Measurements from ENCODE around the gene CDKN1B.
A peak's percentile ranks its signal among the peaks of the same experiment; 100 is the strongest.

The CDKN1B gene

GRCh38 chr12:12715459-12716150 lies 1.6 kb upstream of the CDKN1B start (continued):
- TF ChIP-seq, protein P1, sequence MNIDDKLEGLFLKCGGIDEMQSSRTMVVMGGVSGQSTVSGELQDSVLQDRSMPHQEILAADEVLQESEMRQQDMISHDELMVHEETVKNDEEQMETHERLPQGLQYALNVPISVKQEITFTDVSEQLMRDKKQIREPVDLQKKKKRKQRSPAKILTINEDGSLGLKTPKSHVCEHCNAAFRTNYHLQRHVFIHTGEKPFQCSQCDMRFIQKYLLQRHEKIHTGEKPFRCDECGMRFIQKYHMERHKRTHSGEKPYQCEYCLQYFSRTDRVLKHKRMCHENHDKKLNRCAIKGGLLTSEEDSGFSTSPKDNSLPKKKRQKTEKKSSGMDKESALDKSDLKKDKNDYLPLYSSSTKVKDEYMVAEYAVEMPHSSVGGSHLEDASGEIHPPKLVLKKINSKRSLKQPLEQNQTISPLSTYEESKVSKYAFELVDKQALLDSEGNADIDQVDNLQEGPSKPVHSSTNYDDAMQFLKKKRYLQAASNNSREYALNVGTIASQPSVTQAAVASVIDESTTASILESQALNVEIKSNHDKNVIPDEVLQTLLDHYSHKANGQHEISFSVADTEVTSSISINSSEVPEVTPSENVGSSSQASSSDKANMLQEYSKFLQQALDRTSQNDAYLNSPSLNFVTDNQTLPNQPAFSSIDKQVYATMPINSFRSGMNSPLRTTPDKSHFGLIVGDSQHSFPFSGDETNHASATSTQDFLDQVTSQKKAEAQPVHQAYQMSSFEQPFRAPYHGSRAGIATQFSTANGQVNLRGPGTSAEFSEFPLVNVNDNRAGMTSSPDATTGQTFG (tag by site-specific recombination; IDR thresholded peaks at IDR 0.05; ENCODE audit: borderline replicate concordance), result no peak
- TF ChIP-seq PRDM1 (tag by site-specific recombination; IDR thresholded peaks at IDR 0.05), result no peak
- TF ChIP-seq ZNF184 (tag by site-specific recombination; IDR thresholded peaks at IDR 0.05), result 0 out of 2 replicates have a peak, but pooled peaks have one; percentile 16
- TF ChIP-seq ZNF664 (tag by site-specific recombination; IDR thresholded peaks at IDR 0.05), result peak; percentile 61
- no peak for TF ChIP-seq ZNF2 (tag by site-specific recombination; IDR thresholded peaks at IDR 0.05)
- no peak for TF ChIP-seq ZNF791 (tag by site-specific recombination; IDR thresholded peaks at IDR 0.05)
- no peak for TF ChIP-seq SALL2 (tag by site-specific recombination; IDR thresholded peaks at IDR 0.05; ENCODE audit: borderline replicate concordance)

DNA sequence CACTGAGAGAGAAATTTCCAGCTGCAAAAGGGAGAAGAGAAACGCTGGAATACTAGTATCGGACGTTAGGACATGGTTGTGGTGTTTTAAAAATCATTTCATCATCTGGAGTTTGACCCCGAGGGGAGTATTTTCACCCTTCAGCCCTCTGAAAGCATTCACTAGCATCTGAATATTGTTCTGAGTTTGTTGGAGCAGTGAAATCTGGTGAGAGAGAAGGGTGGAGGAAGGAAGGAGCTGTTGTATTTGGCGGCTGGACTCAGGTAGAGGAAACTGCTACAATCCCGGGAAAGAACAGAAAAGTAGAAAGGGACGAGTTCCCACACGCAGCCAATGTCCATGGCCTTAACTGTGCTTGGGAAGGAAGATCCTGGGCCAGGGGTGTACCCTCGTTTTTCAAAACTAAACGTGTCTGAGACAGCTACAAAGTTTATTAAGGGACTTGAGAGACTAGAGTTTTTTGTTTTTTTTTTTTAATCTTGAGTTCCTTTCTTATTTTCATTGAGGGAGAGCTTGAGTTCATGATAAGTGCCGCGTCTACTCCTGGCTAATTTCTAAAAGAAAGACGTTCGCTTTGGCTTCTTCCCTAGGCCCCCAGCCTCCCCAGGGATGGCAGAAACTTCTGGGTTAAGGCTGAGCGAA lies 896 bp upstream of the CDKN1B start:
- peaks cover 3 to 24% of the 10 kb centered on the region in 2 experiments; a peak in 2 of 3 replicates for H3K36me3 ChIP-seq (ENCODE audit: control insufficient read depth in 2 of 2, insufficient read depth in 1 of 2, low read length in 2 of 2)
- peak overlapping the region; percentile 99 for H3K27ac ChIP-seq (ENCODE audit: extremely low read depth, low read depth, low read length)
- TF ChIP-seq GLI4 (tag by site-specific recombination; IDR thresholded peaks at IDR 0.05), result no peak
- no peak for TF ChIP-seq ZNF777 (tag by site-specific recombination; IDR thresholded peaks at IDR 0.05; ENCODE audit: borderline replicate concordance)
- no peak for TF ChIP-seq ZNF175 (tag by site-specific recombination; IDR thresholded peaks at IDR 0.05)
- TF ChIP-seq ZNF560 (tag by site-specific recombination; IDR thresholded peaks at IDR 0.05; ENCODE audit: borderline replicate concordance), result no peak
- TF ChIP-seq ZNF2 (tag by site-specific recombination; IDR thresholded peaks at IDR 0.05), result no peak
- TF ChIP-seq ZEB2 (tag by site-specific recombination; IDR thresholded peaks at IDR 0.05), result no peak
- TF ChIP-seq SCRT2 (tag by site-specific recombination; IDR thresholded peaks at IDR 0.05), result no peak
- no peak for TF ChIP-seq SALL2 (tag by site-specific recombination; IDR thresholded peaks at IDR 0.05; ENCODE audit: borderline replicate concordance)
- no peak for TF ChIP-seq ZNF157 (tag by site-specific recombination; IDR thresholded peaks at IDR 0.05)
- TF ChIP-seq ZNF514 (tag by site-specific recombination; IDR thresholded peaks at IDR 0.05), result no peak
- TF ChIP-seq ZNF366 (tag by site-specific recombination; conservative IDR thresholded peaks at IDR 0.05), result peak; percentile 72
- TF ChIP-seq ZBTB48 (tag by site-specific recombination; IDR thresholded peaks at IDR 0.05), result peak; percentile 52; the same call in 1 of the 2 replicates
- no peak for TF ChIP-seq ZSCAN4 (tag by site-specific recombination; IDR thresholded peaks at IDR 0.05)
- TF ChIP-seq ZFP37 (tag by site-specific recombination; IDR thresholded peaks at IDR 0.05), result no peak
- no peak for TF ChIP-seq ZNF391 (tag by site-specific recombination; IDR thresholded peaks at IDR 0.05; ENCODE audit: borderline replicate concordance, low read depth)
- no peak for TF ChIP-seq GLIS2 (tag by site-specific recombination; IDR thresholded peaks at IDR 0.05)
- TF ChIP-seq ZNF677 (tag by site-specific recombination; IDR thresholded peaks at IDR 0.05), result no peak
- TF ChIP-seq, protein P2, sequence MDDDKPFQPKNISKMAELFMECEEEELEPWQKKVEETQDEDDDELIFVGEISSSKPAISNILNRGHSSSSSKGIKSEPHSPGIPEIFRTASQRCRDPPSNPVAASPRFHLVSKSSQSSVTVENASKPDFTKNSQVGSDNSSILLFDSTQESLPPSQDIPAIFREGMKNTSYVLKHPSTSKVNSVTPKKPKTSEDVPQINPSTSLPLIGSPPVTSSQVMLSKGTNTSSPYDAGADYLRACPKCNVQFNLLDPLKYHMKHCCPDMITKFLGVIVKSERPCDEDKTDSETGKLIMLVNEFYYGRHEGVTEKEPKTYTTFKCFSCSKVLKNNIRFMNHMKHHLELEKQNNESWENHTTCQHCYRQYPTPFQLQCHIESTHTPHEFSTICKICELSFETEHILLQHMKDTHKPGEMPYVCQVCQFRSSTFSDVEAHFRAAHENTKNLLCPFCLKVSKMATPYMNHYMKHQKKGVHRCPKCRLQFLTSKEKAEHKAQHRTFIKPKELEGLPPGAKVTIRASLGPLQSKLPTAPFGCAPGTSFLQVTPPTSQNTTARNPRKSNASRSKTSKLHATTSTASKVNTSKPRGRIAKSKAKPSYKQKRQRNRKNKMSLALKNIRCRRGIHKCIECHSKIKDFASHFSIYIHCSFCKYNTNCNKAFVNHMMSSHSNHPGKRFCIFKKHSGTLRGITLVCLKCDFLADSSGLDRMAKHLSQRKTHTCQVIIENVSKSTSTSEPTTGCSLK (tag by site-specific recombination; IDR thresholded peaks at IDR 0.05), result no peak
- TF ChIP-seq KLF8 (tag by site-specific recombination; IDR thresholded peaks at IDR 0.05), result no peak
- no peak for TF ChIP-seq ZNF132 (tag by site-specific recombination; IDR thresholded peaks at IDR 0.05; ENCODE audit: borderline replicate concordance)
- no peak for TF ChIP-seq ZNF114 (tag by site-specific recombination; IDR thresholded peaks at IDR 0.05)
- peak; percentile 86 for TF ChIP-seq PRDM1 (tag by site-specific recombination; IDR thresholded peaks at IDR 0.05)
- TF ChIP-seq ZBTB21 (tag by site-specific recombination; IDR thresholded peaks at IDR 0.05), result no peak
- no peak for TF ChIP-seq ZNF274 (IDR thresholded peaks at IDR 0.05; ENCODE audit: low read length)
- no peak for TF ChIP-seq ZNF274 (tag by site-specific recombination; IDR thresholded peaks at IDR 0.05; ENCODE audit: borderline replicate concordance)
- no peak for TF ChIP-seq ZNF214 (tag by site-specific recombination; IDR thresholded peaks at IDR 0.05; ENCODE audit: borderline replicate concordance)
- ChIA-PET CTCF (interaction anchor here (0.6 to 1.7 kb wide), 7 partner anchors 10 to 370 kb away, joined by 3 to 11 read pairs (median 3); no protein-coding TSS in a partner anchor), POLR2A (interaction anchor here (0.6 to 4.7 kb wide), 6 partner anchors 10 to 359 kb away, joined by 3 to 55 read pairs (median 4); partner anchors contain the start of genes BORCS5 and CREBL2)
- peaks cover 27% of the 10 kb centered on the region for H3K4me1 ChIP-seq (ENCODE audit: control insufficient read depth, insufficient read depth, low read length)
- H3K4me3 ChIP-seq (ENCODE audit: low read depth, low read length), result peak overlapping the region; percentile 51
- H3K9me3 ChIP-seq (ENCODE audit: control insufficient read depth, insufficient read depth, low read depth, low read length), result no peaks in the 10 kb centered on the region

All from HEK293 (cell line).